Activated naive CD4-positive, alpha-beta T cell treated with anti-CD3 and anti-CD28 coated beads, Interleukin-2, amount 50 U/mL, for 72 hours (primary cell): ENCODE data around the gene CCR4. TPM values are rescaled to one million over a fixed set of nuclear protein-coding genes. Genes with fewer than 3 reads are reported as not detected.
"Not testable (repeated sequence)": the region's sequence is repeated elsewhere in the genome, so short reads cannot be mapped to it uniquely, and the experiment has no call there.

Experiments used
- ATAC-seq, 2 donors: fragments of 150-1000 bp; cut with Tn5 transposase; 2 replicates each; pipeline ENCODE4 v1.10.0; 2021; ENCODE audit warnings: mild to moderate bottlenecking in 2 of 2, moderate library complexity in 2 of 2
- DNase-seq, 2 donors: peaks; one replicate each; pipeline ENCODE4 v3.0.0; 2021 to 2022; ENCODE audit warnings: low spot score in 2 of 2
- H3K27ac Mint-ChIP-seq, 2 donors: one replicate each; pipeline ENCODE4 v1.8.0; 2022; ENCODE audit warnings: mild to moderate bottlenecking in 2 of 2, mixed read lengths in 2 of 2
- H3K36me3 Mint-ChIP-seq, 2 donors: one replicate each; pipeline ENCODE4 v1.8.0; 2022; ENCODE audit warnings: mixed read lengths in 2 of 2
- H3K9me3 Mint-ChIP-seq, 2 donors: one replicate each; pipeline ENCODE4 v1.8.0; 2022; ENCODE audit warnings: mixed read lengths in 2 of 2
- total RNA-seq, 2 donors: library from RNA; stranded (reverse); gene quantifications; one replicate each; pipeline ENCODE4 v1.2.3, GENCODE V29; 2022

The CCR4 gene
- 10 to 100 TPM; 19.0 to 38.6 TPM for total RNA-seq

- Mint-ChIP-seq H3K36me3 (peaks cover 21 to 25% of the 10 kb centered on the region in 2 donors), H3K27ac (peak within 1 kb of the TSS; percentile 82 to 92), H3K9me3 (no peaks in the 10 kb centered on the region)
- DNase-seq (peak; percentile 40 to 66), ATAC-seq (peak; percentile 63 to 85)
These were observed at the start of gene CCR4 for GRCh38 chr3:32951410-32951811. TSS of gene CCR4 (plus strand) at chr3:32951644. CDS start at chr3:32953423, 1,779 bp downstream.

GRCh38 chr3:32902887-32903371 lies 48.5 kb upstream of the CCR4 start:
- not testable (repeated sequence) for H3K36me3 Mint-ChIP-seq, H3K9me3 Mint-ChIP-seq, H3K27ac Mint-ChIP-seq
- DNase-seq = peak in 1 of 2 donors; percentile 36
- ATAC-seq = peak; percentile 47 to 75

GRCh38 chr3:32903953-32904352 lies 47.5 kb upstream of the CCR4 start:
- Mint-ChIP-seq H3K9me3 (no peaks in the 10 kb centered on the region), H3K27ac (no peak overlapping the region), H3K36me3 (no peaks in the 10 kb centered on the region)
- DNase-seq (no peak), ATAC-seq (no peak)

GRCh38 chr3:32909999-32910398 lies 41.4 kb upstream of the CCR4 start:
- Mint-ChIP-seq H3K27ac (no peak overlapping the region), H3K36me3 (no peaks in the 10 kb centered on the region), H3K9me3 (no peaks in the 10 kb centered on the region)
- ATAC-seq (no peak), DNase-seq (no peak)

- no peak overlapping the region for H3K27ac Mint-ChIP-seq
- no peak for ATAC-seq
- H3K9me3 Mint-ChIP-seq = no peaks in the 10 kb centered on the region
These were observed 40.5 kb upstream of the CCR4 start for GRCh38 chr3:32910954-32911353.

GRCh38 chr3:32912046-32912445 lies 39.4 kb upstream of the CCR4 start:
- peaks cover 6 to 7% of the 10 kb centered on the region in 2 donors for H3K36me3 Mint-ChIP-seq
- DNase-seq (no peak), ATAC-seq (no peak)
- no peak overlapping the region for H3K27ac Mint-ChIP-seq
- H3K9me3 Mint-ChIP-seq = peaks cover 6% of the 10 kb centered on the region in 2 donors

More at GRCh38 chr3:32910954-32911353, 40.5 kb upstream of the CCR4 start:
- DNase-seq = no peak
- no peaks in the 10 kb centered on the region for H3K36me3 Mint-ChIP-seq

GRCh38 chr3:32913790-32914446 lies 37.5 kb upstream of the CCR4 start:
- ATAC-seq (no peak), DNase-seq (no peak)
- Mint-ChIP-seq H3K27ac (no peak overlapping the region), H3K9me3 (peaks cover 8 to 9% of the 10 kb centered on the region in 2 donors), H3K36me3 (peaks cover 11 to 12% of the 10 kb centered on the region in 2 donors)

- peaks cover 11 to 12% of the 10 kb centered on the region in 2 donors for H3K36me3 Mint-ChIP-seq
- no peak overlapping the region for H3K27ac Mint-ChIP-seq
- no peak for DNase-seq
- peaks cover 8 to 9% of the 10 kb centered on the region in 2 donors for H3K9me3 Mint-ChIP-seq
- ATAC-seq = no peak
These were observed 31.5 kb upstream of the CCR4 start for GRCh38 chr3:32919920-32920319.

- peaks cover 2 to 3% of the 10 kb centered on the region in 2 donors for H3K9me3 Mint-ChIP-seq
- no peak overlapping the region for H3K27ac Mint-ChIP-seq
- ATAC-seq = no peak
- H3K36me3 Mint-ChIP-seq = peaks cover 4 to 5% of the 10 kb centered on the region in 2 donors
- DNase-seq = no peak
These were observed 29.4 kb upstream of the CCR4 start for GRCh38 chr3:32922078-32922477.

- peaks cover 0 to 6% of the 10 kb centered on the region in 2 donors for H3K9me3 Mint-ChIP-seq
- DNase-seq (no peak), ATAC-seq (no peak)
- no peak overlapping the region for H3K27ac Mint-ChIP-seq
- no peaks in the 10 kb centered on the region for H3K36me3 Mint-ChIP-seq
These were observed 21.3 kb upstream of the CCR4 start for GRCh38 chr3:32930161-32930560.

- ATAC-seq = not testable (repeated sequence)
These were observed 20.2 kb upstream of the CCR4 start for GRCh38 chr3:32931273-32931672.

GRCh38 chr3:32934150-32934742 lies 17.2 kb upstream of the CCR4 start:
- no peak for ATAC-seq
- DNase-seq = no peak

More at GRCh38 chr3:32931273-32931672, 20.2 kb upstream of the CCR4 start:
- H3K36me3 Mint-ChIP-seq, DNase-seq, H3K27ac Mint-ChIP-seq, H3K9me3 Mint-ChIP-seq: not testable (repeated sequence)

GRCh38 chr3:32937331-32937730 lies 14.1 kb upstream of the CCR4 start:
- Mint-ChIP-seq H3K27ac (no peak overlapping the region), H3K36me3 (no peaks in the 10 kb centered on the region), H3K9me3 (no peaks in the 10 kb centered on the region)
- ATAC-seq (no peak), DNase-seq (no peak)

More at GRCh38 chr3:32934150-32934742, 17.2 kb upstream of the CCR4 start:
- Mint-ChIP-seq H3K36me3 (no peaks in the 10 kb centered on the region), H3K9me3 (peaks cover 0 to 6% of the 10 kb centered on the region in 2 donors), H3K27ac (peak overlapping the region in 1 of 2 donors; percentile 14)

GRCh38 chr3:32939531-32940284 lies 11.7 kb upstream of the CCR4 start:
- H3K27ac Mint-ChIP-seq, ATAC-seq, H3K9me3 Mint-ChIP-seq, H3K36me3 Mint-ChIP-seq, DNase-seq: not testable (repeated sequence)

- no peaks in the 10 kb centered on the region for H3K36me3 Mint-ChIP-seq
These were observed 10.7 kb upstream of the CCR4 start for GRCh38 chr3:32940726-32941125.

GRCh38 chr3:32945136-32945535 lies 6.3 kb upstream of the CCR4 start:
- Mint-ChIP-seq H3K36me3 (no peaks in the 10 kb centered on the region), H3K9me3 (no peaks in the 10 kb centered on the region), H3K27ac (no peak overlapping the region)
- ATAC-seq (peak; percentile 6 to 45), DNase-seq (no peak)

More at GRCh38 chr3:32940726-32941125, 10.7 kb upstream of the CCR4 start:
- DNase-seq = no peak
- H3K27ac Mint-ChIP-seq = no peak overlapping the region
- no peaks in the 10 kb centered on the region for H3K9me3 Mint-ChIP-seq
- no peak for ATAC-seq

- not testable (repeated sequence) for DNase-seq, H3K9me3 Mint-ChIP-seq, H3K27ac Mint-ChIP-seq, H3K36me3 Mint-ChIP-seq
- ATAC-seq = peak; percentile 44 to 51
These were observed 5.8 kb upstream of the CCR4 start for GRCh38 chr3:32945598-32945997.
